SJSA1 (cell line): ENCODE measurements around the gene ZNRF2. TPM values are rescaled to one million over a fixed set of nuclear protein-coding genes. Genes with fewer than 3 reads are reported as not detected.

Source experiments
- DNase-seq, 2 experiments: peaks; one replicate each; pipeline ENCODE4 v3.0.0-alpha.2; 2015 to 2020; ENCODE audit warnings: low spot score in 2 of 2, low read depth in 1 of 2
- H3K27ac ChIP-seq: fragments of 250-450 bp; sonication (Bioruptor Pico); 2 replicates; pipeline ENCODE4 v1.5.1; 2020; ENCODE audit warnings: mild to moderate bottlenecking, moderate library complexity
- H3K27me3 ChIP-seq: fragments of 250-450 bp; sonication (Bioruptor Pico); replicated peaks from 2 replicates; pipeline ENCODE4 v1.5.1; 2020; ENCODE audit warnings: mild to moderate bottlenecking, moderate library complexity
- H3K36me3 ChIP-seq: fragments of 250-450 bp; sonication (Bioruptor Pico); 2 replicates; pipeline ENCODE4 v1.5.1; 2020; ENCODE audit warnings: mild to moderate bottlenecking
- H3K4me1 ChIP-seq: fragments of 250-450 bp; sonication (Bioruptor Pico); replicated peaks from 2 replicates; pipeline ENCODE4 v1.6.1; 2021; ENCODE audit warnings: mild to moderate bottlenecking
- H3K4me3 ChIP-seq: fragments of 250-450 bp; sonication (Bioruptor Pico); 2 replicates; pipeline ENCODE4 v1.5.1; 2020; ENCODE audit warnings: mild to moderate bottlenecking
- H3K9me3 ChIP-seq: fragments of 250-450 bp; sonication (Bioruptor Pico); replicated peaks from 2 replicates; pipeline ENCODE4 v1.5.1; 2020; ENCODE audit warnings: mild to moderate bottlenecking
- total RNA-seq: library from RNA; depleted of rRNA; stranded (reverse); fragments of >200 nt; shearing (Covaris generic); gene quantifications from 2 replicates; pipeline ENCODE4 v1.2.3, GENCODE V29; 2014

Gene ZNRF2
- total RNA-seq, 1 experiment from 2014 or later, result 20.3 TPM

- DNase-seq, result no peak
Measured at GRCh38 chr7:30329716-30330115, 45.3 kb downstream of the ZNRF2 start.

GRCh38 chr7:30330134-30331111 lies 46.0 kb downstream of the ZNRF2 start:
- no peak overlapping the region for H3K4me3 ChIP-seq
- H3K4me1 ChIP-seq, result peaks cover 11% of the 10 kb centered on the region
- no peak overlapping the region for H3K27ac ChIP-seq
- no peaks in the 10 kb centered on the region for H3K36me3 ChIP-seq
- DNase-seq, result no peak
- no peaks in the 10 kb centered on the region for H3K9me3 ChIP-seq
- no peaks in the 10 kb centered on the region for H3K27me3 ChIP-seq

More at GRCh38 chr7:30329716-30330115, 45.3 kb downstream of the ZNRF2 start:
- peaks cover 11% of the 10 kb centered on the region for H3K4me1 ChIP-seq
- H3K27ac ChIP-seq, result no peak overlapping the region
- no peaks in the 10 kb centered on the region for H3K36me3 ChIP-seq
- no peaks in the 10 kb centered on the region for H3K27me3 ChIP-seq
- no peaks in the 10 kb centered on the region for H3K9me3 ChIP-seq
- H3K4me3 ChIP-seq, result no peak overlapping the region

DNA sequence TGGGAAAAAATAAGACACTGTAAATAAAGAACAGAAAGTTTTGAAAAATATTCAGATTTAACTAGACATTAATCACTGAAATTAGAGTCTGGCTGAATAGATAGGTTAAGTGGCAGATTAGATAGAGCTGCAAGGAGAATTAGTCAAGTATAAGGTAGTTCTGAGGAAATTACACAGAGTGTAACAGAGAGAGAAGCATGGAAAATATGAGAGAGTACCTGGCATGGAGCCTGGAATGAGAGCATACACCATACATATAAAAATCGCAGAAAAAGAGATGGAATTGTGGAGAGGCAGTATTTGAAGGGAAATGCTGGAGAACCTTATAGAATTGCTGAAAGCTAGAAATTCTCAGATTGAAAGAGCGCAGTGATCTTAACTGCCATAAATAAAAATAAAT lies 46.9 kb downstream of the ZNRF2 start:
- Histone ChIP-seq H3K36me3 (no peaks in the 10 kb centered on the region), H3K27me3 (no peaks in the 10 kb centered on the region), H3K9me3 (no peaks in the 10 kb centered on the region), H3K4me1 (peaks cover 18% of the 10 kb centered on the region), H3K27ac (no peak overlapping the region), H3K4me3 (no peak overlapping the region)
- no peak for DNase-seq

GRCh38 chr7:30332549-30332948 lies 48.2 kb downstream of the ZNRF2 start:
- Histone ChIP-seq H3K27me3 (no peaks in the 10 kb centered on the region), H3K27ac (no peak overlapping the region), H3K36me3 (no peaks in the 10 kb centered on the region), H3K4me1 (peaks cover 18% of the 10 kb centered on the region), H3K4me3 (no peak overlapping the region), H3K9me3 (no peaks in the 10 kb centered on the region)
- no peak for DNase-seq

GRCh38 chr7:30335763-30336487 lies 51.5 kb downstream of the ZNRF2 start:
- no peak overlapping the region for H3K27ac ChIP-seq
- H3K36me3 ChIP-seq, result no peaks in the 10 kb centered on the region
- H3K4me3 ChIP-seq, result no peak overlapping the region
- peaks cover 7% of the 10 kb centered on the region; the same call in 1 of the 2 replicates for H3K4me1 ChIP-seq
- H3K9me3 ChIP-seq, result no peaks in the 10 kb centered on the region
- H3K27me3 ChIP-seq, result no peaks in the 10 kb centered on the region
- DNase-seq, result no peak

GRCh38 chr7:30344513-30344912 lies 60.1 kb downstream of the ZNRF2 start:
- no peak overlapping the region for H3K4me3 ChIP-seq
- H3K36me3 ChIP-seq, result no peaks in the 10 kb centered on the region
- H3K4me1 ChIP-seq, result peaks cover 15% of the 10 kb centered on the region
- H3K27me3 ChIP-seq, result no peaks in the 10 kb centered on the region
- H3K27ac ChIP-seq, result no peak overlapping the region
- no peak for DNase-seq
- no peaks in the 10 kb centered on the region for H3K9me3 ChIP-seq

GRCh38 chr7:30347226-30348082 lies 63.1 kb downstream of the ZNRF2 start:
- no peak for DNase-seq
- peaks cover 15% of the 10 kb centered on the region for H3K4me1 ChIP-seq
- H3K27me3 ChIP-seq, result no peaks in the 10 kb centered on the region
- no peak overlapping the region for H3K4me3 ChIP-seq
- H3K27ac ChIP-seq, result peak overlapping the region; percentile 50
- no peaks in the 10 kb centered on the region for H3K9me3 ChIP-seq
- no peaks in the 10 kb centered on the region for H3K36me3 ChIP-seq

DNA sequence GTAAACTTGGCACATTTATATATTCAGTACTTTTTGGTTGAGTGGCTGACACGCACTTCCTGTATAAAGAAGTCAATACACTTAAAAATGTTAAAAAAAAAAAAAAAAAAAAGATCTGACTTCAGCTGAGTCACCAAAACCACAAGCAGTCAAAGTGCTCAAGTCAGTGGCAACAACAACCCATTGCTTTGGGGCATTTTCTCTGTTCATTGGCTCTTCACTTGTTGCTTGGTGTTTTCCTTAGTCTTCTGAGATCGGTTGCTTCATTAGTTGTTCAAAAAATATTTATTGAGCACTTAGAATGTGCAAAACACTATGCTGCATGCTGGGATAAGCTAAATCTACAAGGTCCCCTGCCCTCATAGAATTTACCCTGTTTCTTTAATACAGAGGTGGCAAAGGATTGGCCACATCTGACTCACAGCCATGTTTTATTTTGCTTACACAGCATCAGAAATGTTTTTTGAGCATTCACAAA lies 63.7 kb downstream of the ZNRF2 start:
- no peaks in the 10 kb centered on the region for H3K9me3 ChIP-seq
- H3K36me3 ChIP-seq, result no peaks in the 10 kb centered on the region
- no peaks in the 10 kb centered on the region for H3K27me3 ChIP-seq
- peak overlapping the region; percentile 50 for H3K27ac ChIP-seq
- H3K4me1 ChIP-seq, result peaks cover 15% of the 10 kb centered on the region
- DNase-seq, result peak; percentile 65 to 84
- no peak overlapping the region; the same call in 1 of the 2 replicates for H3K4me3 ChIP-seq

GRCh38 chr7:30349170-30349569 lies 64.8 kb downstream of the ZNRF2 start:
- no peak for DNase-seq
- Histone ChIP-seq H3K4me3 (no peak overlapping the region), H3K27me3 (no peaks in the 10 kb centered on the region), H3K36me3 (no peaks in the 10 kb centered on the region), H3K9me3 (no peaks in the 10 kb centered on the region), H3K27ac (no peak overlapping the region), H3K4me1 (peaks cover 15% of the 10 kb centered on the region)

- no peak overlapping the region for H3K4me3 ChIP-seq
- no peak for DNase-seq
- H3K36me3 ChIP-seq, result no peaks in the 10 kb centered on the region
- no peak overlapping the region for H3K27ac ChIP-seq
- H3K4me1 ChIP-seq, result peaks cover 15% of the 10 kb centered on the region
- H3K9me3 ChIP-seq, result no peaks in the 10 kb centered on the region
- no peaks in the 10 kb centered on the region for H3K27me3 ChIP-seq
Measured at GRCh38 chr7:30349816-30350215, 65.4 kb downstream of the ZNRF2 start.

GRCh38 chr7:30351286-30351685 lies 66.9 kb downstream of the ZNRF2 start:
- Histone ChIP-seq H3K27me3 (no peaks in the 10 kb centered on the region), H3K4me3 (no peak overlapping the region), H3K4me1 (peaks cover 15% of the 10 kb centered on the region), H3K27ac (no peak overlapping the region), H3K36me3 (no peaks in the 10 kb centered on the region), H3K9me3 (no peaks in the 10 kb centered on the region)
- DNase-seq, result no peak

GRCh38 chr7:30351724-30352123 lies 67.3 kb downstream of the ZNRF2 start:
- Histone ChIP-seq H3K4me1 (peaks cover 15% of the 10 kb centered on the region), H3K9me3 (no peaks in the 10 kb centered on the region), H3K27me3 (no peaks in the 10 kb centered on the region), H3K4me3 (no peak overlapping the region), H3K27ac (no peak overlapping the region), H3K36me3 (no peaks in the 10 kb centered on the region)
- DNase-seq, result no peak

DNA sequence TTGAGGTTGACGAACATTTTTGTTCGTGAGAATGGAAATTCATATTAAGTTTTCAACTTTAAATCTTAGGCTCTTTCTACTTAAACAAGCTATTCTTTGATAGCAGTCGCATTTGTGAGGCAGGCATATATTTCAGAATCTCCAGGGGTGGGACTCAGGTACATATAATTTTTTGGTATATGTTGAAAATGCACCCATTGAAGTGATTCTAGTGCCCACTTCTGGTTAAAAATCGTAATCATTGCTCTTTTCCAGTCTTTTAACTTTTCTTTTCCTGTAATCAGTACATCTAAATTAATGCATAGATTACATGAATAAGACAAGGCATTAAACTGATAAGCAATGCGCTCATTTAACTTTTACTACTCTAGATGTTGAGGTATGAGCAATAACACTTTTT lies 67.8 kb downstream of the ZNRF2 start:
- H3K9me3 ChIP-seq, result no peaks in the 10 kb centered on the region
- peaks cover 15% of the 10 kb centered on the region for H3K4me1 ChIP-seq
- no peaks in the 10 kb centered on the region for H3K27me3 ChIP-seq
- no peak for DNase-seq
- H3K4me3 ChIP-seq, result no peak overlapping the region
- no peak overlapping the region for H3K27ac ChIP-seq
- no peaks in the 10 kb centered on the region for H3K36me3 ChIP-seq
